Stomach (tissue), 4 donors: ENCODE data around the gene CERS6.

Source experiments
- CTCF ChIP-seq, 7 experiments: fragments of 450-650 bp in 4 of 7; fragments of 200-600 bp in 3 of 7; sonication (generic) in 3 of 7; IDR thresholded peaks; one replicate each; pipeline ENCODE4 v1.5.1; 2016 to 2019; ENCODE audit warnings: antibody characterized with exemption in 7 of 7, control low read depth in 2 of 7, mild to moderate bottlenecking in 1 of 7
- POLR2AphosphoS5 ChIP-seq, 3 donors: sonication (generic); formaldehyde crosslinking; IDR thresholded peaks; one replicate each; pipeline ENCODE4 v1.6.1; 2016; ENCODE audit warnings: antibody characterized with exemption in 3 of 3

- TF ChIP-seq POLR2AphosphoS5 (IDR thresholded peaks at IDR 0.05) (no peak), CTCF (IDR thresholded peaks at IDR 0.05) (no peak)
Measured at GRCh38 chr2:168613551-168613950, 157.5 kb downstream of the CERS6 start.
